Calu3 (cell line): ENCODE results near the gene HFE. TPM values are rescaled to one million over a fixed set of nuclear protein-coding genes. Genes with fewer than 3 reads are reported as not detected.
"Not testable (repeated sequence)": the region's sequence is repeated elsewhere in the genome, so short reads cannot be mapped to it uniquely, and the experiment has no call there.

Experiments used
- BruUV-seq: library from RNA; stranded (reverse); fragments of 400-500 nt; replicated peaks from 2 replicates; lab custom pipeline; 2021; lab: Mats Ljungman, UMichigan
- CTCF ChIA-PET: fragments of 300-600 bp; sonication (Branson Sonifier 250); formaldehyde crosslinking; loops from one replicate; lab custom pipeline; 2022; ENCODE audit warnings: antibody characterized with exemption; lab: Charles Lee
- DNase-seq: peaks from one replicate; pipeline ENCODE4 v3.0.0; 2022
- H3K27ac Mint-ChIP-seq: one replicate; pipeline ENCODE4 v1.8.0; 2022; ENCODE audit warnings: mixed read lengths; ENCODE audit not compliant: unreplicated experiment
- H3K27me3 Mint-ChIP-seq: one replicate; pipeline ENCODE4 v1.8.0; 2022; ENCODE audit warnings: mixed read lengths; ENCODE audit not compliant: unreplicated experiment
- H3K36me3 Mint-ChIP-seq: one replicate; pipeline ENCODE4 v1.8.0; 2022; ENCODE audit warnings: mild to moderate bottlenecking, moderate library complexity, mixed read lengths; ENCODE audit not compliant: insufficient read depth, unreplicated experiment
- H3K4me1 Mint-ChIP-seq: one replicate; pipeline ENCODE4 v1.8.0; 2022; ENCODE audit warnings: mild to moderate bottlenecking, low read depth, mixed read lengths; ENCODE audit not compliant: unreplicated experiment
- H3K4me3 Mint-ChIP-seq: one replicate; pipeline ENCODE4 v1.8.0; 2022; ENCODE audit warnings: mild to moderate bottlenecking, low read depth, moderate library complexity, mixed read lengths; ENCODE audit not compliant: unreplicated experiment
- H3K9me3 Mint-ChIP-seq: one replicate; pipeline ENCODE4 v1.8.0; 2022; ENCODE audit warnings: low read depth, mixed read lengths; ENCODE audit not compliant: unreplicated experiment
- intact Hi-C: fragments of 100-400 bp; cut with micrococcal nuclease; formaldehyde crosslinking; loops from one replicate; pipeline ENCODE4 v1.10.0; 2022; ENCODE audit not compliant: unreplicated experiment
- total RNA-seq: library from RNA; stranded (reverse); gene quantifications from 2 replicates; pipeline ENCODE4 v1.2.3, GENCODE V29; 2022
- TF ChIP-seq, protein P1 (sequence below): fragments of 200-600 bp; IDR thresholded peaks from one replicate; pipeline ENCODE4 v1.8.0; 2022; ENCODE audit warnings: antibody characterized with exemption; ENCODE audit not compliant: unreplicated experiment

The HFE gene
- total RNA-seq, 1 experiment from 2014 or later: 24.9 TPM

GRCh38 chr6:26113570-26113969 lies 26.3 kb downstream of the HFE start:
- CTCF ChIA-PET: no interaction called here

DNA sequence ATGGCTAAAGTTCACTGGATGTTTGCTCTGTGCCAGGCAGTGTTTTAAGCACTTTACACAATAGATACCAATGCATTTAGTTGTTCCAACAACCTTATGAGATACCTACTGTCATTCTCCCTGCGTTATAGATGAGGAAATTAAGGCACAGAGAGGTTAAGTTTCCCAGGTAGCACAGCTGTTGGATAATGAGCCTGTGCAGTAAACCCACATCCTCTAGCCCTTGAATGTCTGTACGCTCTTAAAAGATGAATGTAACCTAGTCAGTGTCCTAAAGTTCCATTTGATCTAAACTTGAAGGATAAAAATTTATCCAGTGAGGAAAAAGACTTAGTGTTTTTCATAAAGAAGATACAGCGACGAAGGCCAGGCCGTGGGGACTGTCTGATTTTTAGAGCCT lies 28.0 kb downstream of the HFE start:
- TF ChIP-seq, protein P1, sequence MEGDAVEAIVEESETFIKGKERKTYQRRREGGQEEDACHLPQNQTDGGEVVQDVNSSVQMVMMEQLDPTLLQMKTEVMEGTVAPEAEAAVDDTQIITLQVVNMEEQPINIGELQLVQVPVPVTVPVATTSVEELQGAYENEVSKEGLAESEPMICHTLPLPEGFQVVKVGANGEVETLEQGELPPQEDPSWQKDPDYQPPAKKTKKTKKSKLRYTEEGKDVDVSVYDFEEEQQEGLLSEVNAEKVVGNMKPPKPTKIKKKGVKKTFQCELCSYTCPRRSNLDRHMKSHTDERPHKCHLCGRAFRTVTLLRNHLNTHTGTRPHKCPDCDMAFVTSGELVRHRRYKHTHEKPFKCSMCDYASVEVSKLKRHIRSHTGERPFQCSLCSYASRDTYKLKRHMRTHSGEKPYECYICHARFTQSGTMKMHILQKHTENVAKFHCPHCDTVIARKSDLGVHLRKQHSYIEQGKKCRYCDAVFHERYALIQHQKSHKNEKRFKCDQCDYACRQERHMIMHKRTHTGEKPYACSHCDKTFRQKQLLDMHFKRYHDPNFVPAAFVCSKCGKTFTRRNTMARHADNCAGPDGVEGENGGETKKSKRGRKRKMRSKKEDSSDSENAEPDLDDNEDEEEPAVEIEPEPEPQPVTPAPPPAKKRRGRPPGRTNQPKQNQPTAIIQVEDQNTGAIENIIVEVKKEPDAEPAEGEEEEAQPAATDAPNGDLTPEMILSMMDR: no peak
- BruUV-seq: no TSS peak
- DNase-seq: no peak
- H3K36me3 Mint-ChIP-seq: no peaks in the 10 kb centered on the region
- no peaks in the 10 kb centered on the region for H3K4me1 Mint-ChIP-seq
- CTCF ChIA-PET: no interaction called here
- H3K9me3 Mint-ChIP-seq: no peaks in the 10 kb centered on the region
- H3K27me3 Mint-ChIP-seq: no peaks in the 10 kb centered on the region
- intact Hi-C loops: no loop called here
- no peak overlapping the region for H3K4me3 Mint-ChIP-seq
- no peak overlapping the region for H3K27ac Mint-ChIP-seq

More at GRCh38 chr6:26113570-26113969, 26.3 kb downstream of the HFE start:
- TF ChIP-seq, protein P1: no peak
- no peak for DNase-seq
- no peaks in the 10 kb centered on the region for H3K4me1 Mint-ChIP-seq
- no peak overlapping the region for H3K27ac Mint-ChIP-seq
- H3K9me3 Mint-ChIP-seq: no peaks in the 10 kb centered on the region
- intact Hi-C loops: no loop called here
- no peaks in the 10 kb centered on the region for H3K27me3 Mint-ChIP-seq
- no TSS peak for BruUV-seq
- no peak overlapping the region for H3K4me3 Mint-ChIP-seq
- no peaks in the 10 kb centered on the region for H3K36me3 Mint-ChIP-seq

GRCh38 chr6:26116267-26116666 lies 29.0 kb downstream of the HFE start:
- H3K4me1 Mint-ChIP-seq: peaks cover 3% of the 10 kb centered on the region
- no peak for DNase-seq
- H3K9me3 Mint-ChIP-seq: no peaks in the 10 kb centered on the region
- H3K27ac Mint-ChIP-seq: no peak overlapping the region
- CTCF ChIA-PET: no interaction called here
- TF ChIP-seq, protein P1: no peak
- peaks cover 7% of the 10 kb centered on the region for H3K36me3 Mint-ChIP-seq
- BruUV-seq: no TSS peak
- H3K27me3 Mint-ChIP-seq: no peaks in the 10 kb centered on the region
- intact Hi-C loops: no loop called here
- no peak overlapping the region for H3K4me3 Mint-ChIP-seq

GRCh38 chr6:26118999-26119398 lies 31.8 kb downstream of the HFE start:
- TF ChIP-seq, protein P1: no peak
- Mint-ChIP-seq H3K4me1 (peaks cover 20% of the 10 kb centered on the region), H3K36me3 (peaks cover 31% of the 10 kb centered on the region), H3K27me3 (peaks cover 9% of the 10 kb centered on the region), H3K9me3 (no peaks in the 10 kb centered on the region), H3K27ac (peak overlapping the region; percentile 91), H3K4me3 (no peak overlapping the region)
- DNase-seq: peak; percentile 81
- intact Hi-C loops: no loop called here
- CTCF ChIA-PET: interaction anchor here (0.6 to 1.6 kb wide), 4 partner anchors 10 to 96 kb away, joined by 3 to 10 read pairs (median 7); a partner anchor contains a TSS
- BruUV-seq: no TSS peak

- H3K27ac Mint-ChIP-seq: peak overlapping the region; percentile 92
- DNase-seq, BruUV-seq, CTCF ChIA-PET, H3K9me3 Mint-ChIP-seq, H3K4me3 Mint-ChIP-seq: not testable (repeated sequence)
- intact Hi-C loops: loop anchor here (2.0 to 5.0 kb wide), 4 partner anchors 53 to 152 kb away; a partner anchor contains a TSS
- peaks cover 14% of the 10 kb centered on the region for H3K27me3 Mint-ChIP-seq
- H3K36me3 Mint-ChIP-seq: peaks cover 42% of the 10 kb centered on the region
- H3K4me1 Mint-ChIP-seq: peaks cover 24% of the 10 kb centered on the region
Measured at GRCh38 chr6:26120115-26120514, 32.9 kb downstream of the HFE start.
